Panc1 (cell line): Measurements from ENCODE around the gene PIK3R5. TPM values are rescaled to one million over a fixed set of nuclear protein-coding genes. Genes with fewer than 3 reads are reported as not detected.

Source experiments
- ATAC-seq: fragments of 200-7000 bp; cut with Tn5 transposase; 2 replicates; pipeline ENCODE4 v1.9.1; 2020; ENCODE audit warnings: mild to moderate bottlenecking, moderate library complexity
- BruUV-seq: library from RNA; stranded (reverse); fragments of 400-500 nt; replicated peaks from 2 replicates; lab custom pipeline; 2021; lab: Mats Ljungman, UMichigan
- CTCF ChIA-PET: fragments of 300-600 bp; sonication (Branson Sonifier 250); formaldehyde crosslinking; loops from one replicate; lab custom pipeline; 2022; ENCODE audit warnings: antibody characterized with exemption; lab: Charles Lee
- POLR2A ChIA-PET: fragments of 300-600 bp; sonication (Branson Sonifier 250); formaldehyde crosslinking; loops from one replicate; lab custom pipeline; 2022; ENCODE audit warnings: antibody characterized with exemption; lab: Charles Lee
- DNase-seq: peaks from one replicate; pipeline ENCODE4 v3.0.0-alpha.2; 2010; ENCODE audit warnings: low read depth, low spot score
- H3K27ac ChIP-seq: 2 replicates; pipeline ENCODE4 v1.5.1; 2011; ENCODE audit warnings: mild to moderate bottlenecking, low read length, inconsistent platforms
- H3K27me3 ChIP-seq: fragments of 200-500 bp; sonication (Bioruptor generic); 2 replicates; pipeline ENCODE4 v1.6.0; 2014; ENCODE audit warnings: low read length, inconsistent platforms; ENCODE audit not compliant: control insufficient read depth, insufficient read depth
- H3K36me3 ChIP-seq: fragments of 200-500 bp; sonication (Bioruptor generic); 2 replicates; pipeline ENCODE4 v1.5.1; 2014; ENCODE audit warnings: inconsistent platforms, mild to moderate bottlenecking, low read length, moderate library complexity; ENCODE audit not compliant: control insufficient read depth, insufficient read depth
- H3K4me1 ChIP-seq: 2 replicates; pipeline ENCODE4 v1.5.1; 2011; ENCODE audit warnings: inconsistent platforms, mild to moderate bottlenecking, low read length, moderate library complexity; ENCODE audit not compliant: control insufficient read depth, insufficient read depth
- H3K4me3 ChIP-seq, 2 experiments: 2 replicates each; pipeline ENCODE4 v1.5.1; 2011 to 2012; ENCODE audit warnings: low read depth in 2 of 2, low read length in 2 of 2, mild to moderate bottlenecking in 2 of 2, inconsistent platforms in 1 of 2, moderate library complexity in 1 of 2
- H3K9me3 ChIP-seq: fragments of 200-500 bp; sonication (Bioruptor generic); 2 replicates; pipeline ENCODE4 v1.5.1; 2014; ENCODE audit warnings: low read depth, mild to moderate bottlenecking, inconsistent platforms, low read length, moderate library complexity; ENCODE audit not compliant: control insufficient read depth, insufficient read depth
- POLR2AphosphoS5 ChIP-seq: IDR thresholded peaks from 2 replicates; pipeline ENCODE4 v1.6.1; 2012; ENCODE audit warnings: mild to moderate bottlenecking, low read depth, low read length, moderate library complexity
- REST ChIP-seq, 2 experiments: IDR thresholded peaks; 2 replicates each; pipeline ENCODE4 v1.6.1; 2011 to 2012; ENCODE audit warnings: low read depth in 2 of 2, control low read depth in 1 of 2, low read length in 1 of 2, mild to moderate bottlenecking in 1 of 2, moderate library complexity in 1 of 2; ENCODE audit not compliant: insufficient read depth in 1 of 2
- SIN3A ChIP-seq: IDR thresholded peaks from 2 replicates; pipeline ENCODE4 v1.6.1; 2012; ENCODE audit warnings: low read depth, mild to moderate bottlenecking, low read length, moderate library complexity, borderline replicate concordance; ENCODE audit not compliant: insufficient read depth
- TCF7L2 ChIP-seq: IDR thresholded peaks from 2 replicates; pipeline ENCODE4 v1.6.1; 2011; ENCODE audit warnings: mild to moderate bottlenecking, low read depth, low read length, inconsistent platforms
- in situ Hi-C: cut with HindIII; loops from 2 replicates; pipeline ENCODE4 v1.10.0; 2016; ENCODE audit warnings: low sequenced_read_pairs, low pct_unique_long_range_greater_than_20kb
- intact Hi-C: fragments of 100-400 bp; cut with micrococcal nuclease; formaldehyde crosslinking; loops from one replicate; pipeline ENCODE4 v1.10.0; 2022; ENCODE audit not compliant: unreplicated experiment
- total RNA-seq: library from RNA; stranded (reverse); gene quantifications from one replicate; pipeline ENCODE4 v1.2.1, GENCODE V29; 2021; ENCODE audit not compliant: unreplicated experiment
- TF ChIP-seq, protein P1 (sequence below): fragments of 450-650 bp; IDR thresholded peaks from 2 replicates; pipeline ENCODE4 v1.5.1; 2017; ENCODE audit warnings: mild to moderate bottlenecking

The PIK3R5 gene
- total RNA-seq, 1 experiment from 2014 or later: 0.15 TPM

GRCh38 chr17:8890671-8891070 is 74.8 kb downstream of the PIK3R5 start:
- H3K9me3 ChIP-seq: no peaks in the 10 kb centered on the region
- H3K36me3 ChIP-seq: no peaks in the 10 kb centered on the region
- BruUV-seq: no TSS peak
- DNase-seq: no peak
- TF ChIP-seq SIN3A: no peak
- no peak for TF ChIP-seq TCF7L2
- TF ChIP-seq POLR2AphosphoS5: no peak
- no peak for TF ChIP-seq REST (IDR thresholded peaks at IDR 0.05; ENCODE audit: insufficient read depth in 1 of 2, low read depth in 2 of 2, low read length in 1 of 2)
- TF ChIP-seq, protein P1, sequence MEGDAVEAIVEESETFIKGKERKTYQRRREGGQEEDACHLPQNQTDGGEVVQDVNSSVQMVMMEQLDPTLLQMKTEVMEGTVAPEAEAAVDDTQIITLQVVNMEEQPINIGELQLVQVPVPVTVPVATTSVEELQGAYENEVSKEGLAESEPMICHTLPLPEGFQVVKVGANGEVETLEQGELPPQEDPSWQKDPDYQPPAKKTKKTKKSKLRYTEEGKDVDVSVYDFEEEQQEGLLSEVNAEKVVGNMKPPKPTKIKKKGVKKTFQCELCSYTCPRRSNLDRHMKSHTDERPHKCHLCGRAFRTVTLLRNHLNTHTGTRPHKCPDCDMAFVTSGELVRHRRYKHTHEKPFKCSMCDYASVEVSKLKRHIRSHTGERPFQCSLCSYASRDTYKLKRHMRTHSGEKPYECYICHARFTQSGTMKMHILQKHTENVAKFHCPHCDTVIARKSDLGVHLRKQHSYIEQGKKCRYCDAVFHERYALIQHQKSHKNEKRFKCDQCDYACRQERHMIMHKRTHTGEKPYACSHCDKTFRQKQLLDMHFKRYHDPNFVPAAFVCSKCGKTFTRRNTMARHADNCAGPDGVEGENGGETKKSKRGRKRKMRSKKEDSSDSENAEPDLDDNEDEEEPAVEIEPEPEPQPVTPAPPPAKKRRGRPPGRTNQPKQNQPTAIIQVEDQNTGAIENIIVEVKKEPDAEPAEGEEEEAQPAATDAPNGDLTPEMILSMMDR: no peak
- H3K4me1 ChIP-seq: no peaks in the 10 kb centered on the region
- no peak for ATAC-seq
- no peaks in the 10 kb centered on the region for H3K27me3 ChIP-seq
- POLR2A ChIA-PET: interaction anchor here (0.7 kb wide), 1 partner anchor 104 kb away, joined by 6 read pairs; no protein-coding TSS in a partner anchor
- H3K27ac ChIP-seq: no peak overlapping the region
- intact Hi-C loops: no loop called here
- in situ Hi-C loops: no loop called here
- CTCF ChIA-PET: no interaction called here
- H3K4me3 ChIP-seq: no peak overlapping the region

GRCh38 chr17:8889458-8890210 is 75.9 kb downstream of the PIK3R5 start:
- DNase-seq (no peak), ATAC-seq (no peak)
- H3K4me3 ChIP-seq: no peak overlapping the region
- H3K9me3 ChIP-seq: no peaks in the 10 kb centered on the region
- no peak for TF ChIP-seq POLR2AphosphoS5
- TF ChIP-seq, protein P1: no peak
- no peak for TF ChIP-seq REST (IDR thresholded peaks at IDR 0.05; ENCODE audit: insufficient read depth in 1 of 2, low read depth in 2 of 2, low read length in 1 of 2)
- no peak for TF ChIP-seq TCF7L2
- no peak for TF ChIP-seq SIN3A
- H3K27me3 ChIP-seq: no peaks in the 10 kb centered on the region
- ChIA-PET POLR2A (interaction anchor here (0.5 kb wide), 2 partner anchors 69 to 76 kb away, joined by 3 to 7 read pairs; no protein-coding TSS in a partner anchor), CTCF (no interaction called here)
- intact Hi-C loops: no loop called here
- BruUV-seq: no TSS peak
- H3K27ac ChIP-seq: no peak overlapping the region
- H3K4me1 ChIP-seq: no peaks in the 10 kb centered on the region
- in situ Hi-C loops: no loop called here
- no peaks in the 10 kb centered on the region for H3K36me3 ChIP-seq
